Tibial nerve (tissue), 4 donors: ENCODE measurements around the gene DMD.

ENCODE experiments used
- EP300 ChIP-seq, 2 donors: sonication (generic); formaldehyde crosslinking; IDR thresholded peaks; one replicate each; pipeline ENCODE4 v1.6.1; 2017; ENCODE audit warnings: antibody characterized with exemption in 2 of 2, mild to moderate bottlenecking in 1 of 2
- TF ChIP-seq, protein P1 (sequence below), 5 experiments: fragments of 200-600 bp in 3 of 5; fragments of 450-650 bp in 2 of 5; sonication (generic) in 3 of 5; IDR thresholded peaks; one replicate each; pipeline ENCODE4 v1.5.1; 2016 to 2019; ENCODE audit warnings: antibody characterized with exemption in 5 of 5, mild to moderate bottlenecking in 3 of 5, moderate library complexity in 2 of 5

DNA sequence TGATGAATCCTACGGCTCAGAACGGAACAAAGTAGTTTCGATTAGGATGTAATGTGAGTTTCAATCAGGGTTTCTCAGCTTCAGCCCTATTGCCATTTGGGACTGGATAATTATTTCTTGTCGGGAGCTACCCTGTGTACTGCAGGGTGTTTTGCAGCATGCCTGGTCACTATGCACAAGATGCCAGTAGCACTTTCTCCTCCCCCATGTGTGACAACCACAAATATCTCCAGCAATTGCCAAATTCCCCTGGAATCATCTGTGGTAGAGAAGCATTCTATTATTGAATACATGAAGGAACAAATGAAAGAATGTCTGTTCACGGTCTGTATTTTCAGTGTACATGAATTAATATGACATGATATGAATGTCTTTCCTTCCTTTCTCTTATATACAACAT is 1356.6 kb downstream of the DMD start:
- TF ChIP-seq EP300 (IDR thresholded peaks at IDR 0.05): no peak
- TF ChIP-seq, protein P1, sequence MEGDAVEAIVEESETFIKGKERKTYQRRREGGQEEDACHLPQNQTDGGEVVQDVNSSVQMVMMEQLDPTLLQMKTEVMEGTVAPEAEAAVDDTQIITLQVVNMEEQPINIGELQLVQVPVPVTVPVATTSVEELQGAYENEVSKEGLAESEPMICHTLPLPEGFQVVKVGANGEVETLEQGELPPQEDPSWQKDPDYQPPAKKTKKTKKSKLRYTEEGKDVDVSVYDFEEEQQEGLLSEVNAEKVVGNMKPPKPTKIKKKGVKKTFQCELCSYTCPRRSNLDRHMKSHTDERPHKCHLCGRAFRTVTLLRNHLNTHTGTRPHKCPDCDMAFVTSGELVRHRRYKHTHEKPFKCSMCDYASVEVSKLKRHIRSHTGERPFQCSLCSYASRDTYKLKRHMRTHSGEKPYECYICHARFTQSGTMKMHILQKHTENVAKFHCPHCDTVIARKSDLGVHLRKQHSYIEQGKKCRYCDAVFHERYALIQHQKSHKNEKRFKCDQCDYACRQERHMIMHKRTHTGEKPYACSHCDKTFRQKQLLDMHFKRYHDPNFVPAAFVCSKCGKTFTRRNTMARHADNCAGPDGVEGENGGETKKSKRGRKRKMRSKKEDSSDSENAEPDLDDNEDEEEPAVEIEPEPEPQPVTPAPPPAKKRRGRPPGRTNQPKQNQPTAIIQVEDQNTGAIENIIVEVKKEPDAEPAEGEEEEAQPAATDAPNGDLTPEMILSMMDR (IDR thresholded peaks at IDR 0.05): no peak
